NCI-H82 (cell line): ENCODE data around the gene OR2M7.
"Not testable (repeated sequence)": the region's sequence is repeated elsewhere in the genome, so short reads cannot be mapped to it uniquely, and the experiment has no call there.

Experiments used
- DNase-seq: peaks from one replicate; lab custom pipeline; 2025; lab: John Stamatoyannopoulos, UW

The OR2M7 gene, protein sequence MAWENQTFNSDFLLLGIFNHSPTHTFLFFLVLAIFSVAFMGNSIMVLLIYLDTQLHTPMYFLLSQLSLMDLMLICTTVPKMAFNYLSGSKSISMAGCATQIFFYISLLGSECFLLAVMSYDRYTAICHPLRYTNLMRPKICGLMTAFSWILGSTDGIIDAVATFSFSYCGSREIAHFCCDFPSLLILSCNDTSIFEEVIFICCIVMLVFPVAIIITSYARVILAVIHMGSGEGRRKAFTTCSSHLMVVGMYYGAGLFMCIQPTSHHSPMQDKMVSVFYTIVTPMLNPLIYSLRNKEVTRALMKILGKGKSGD

GRCh38 chr1:248324468-248324867, at the start of gene OR2M7:
OR2M7 (minus strand) TSS chr1:248324568; CDS start chr1:248324568, 0 bp downstream.
- DNase-seq = no peak

- no peak for DNase-seq
These were observed 49.4 kb upstream of the OR2M7 start for GRCh38 chr1:248373761-248374160.

DNA sequence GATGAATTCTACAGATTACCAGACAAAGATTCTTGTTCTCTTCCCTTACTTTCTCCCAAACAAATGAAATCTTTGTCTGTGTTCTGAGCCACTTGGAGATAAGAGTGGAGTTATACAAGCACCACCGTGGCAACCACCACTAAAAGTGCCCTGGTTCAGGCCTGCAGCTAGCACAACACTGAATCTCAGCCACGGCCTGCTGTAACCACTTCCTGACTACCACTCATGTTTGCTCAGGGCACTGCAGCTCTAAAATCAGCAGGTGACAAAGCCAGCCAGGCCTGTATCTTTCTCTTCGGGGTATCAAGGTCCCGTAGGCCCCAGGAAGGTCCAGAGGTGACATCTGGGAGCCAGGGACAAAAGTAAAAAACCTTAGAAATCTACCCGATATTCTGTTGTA, 48.0 kb upstream of the OR2M7 start:
- no peak for DNase-seq

DNA sequence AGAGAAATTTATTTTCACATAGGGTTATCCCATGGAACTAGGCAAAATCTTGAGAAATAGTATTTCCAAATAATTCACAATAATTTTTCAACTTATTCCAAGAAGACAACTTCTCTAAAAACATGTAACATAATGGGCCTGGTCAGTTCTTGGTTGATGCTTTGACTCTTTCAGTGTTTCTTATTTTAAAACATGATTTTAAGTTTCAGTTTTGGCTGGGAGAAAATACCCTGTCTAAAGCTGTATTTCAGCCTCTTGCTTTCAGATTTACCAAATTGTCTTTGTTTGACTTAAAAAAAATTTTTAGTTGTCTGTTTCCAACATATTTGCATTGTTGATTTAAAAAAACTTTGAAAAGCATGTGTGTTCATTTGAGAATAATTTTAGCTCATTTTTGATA, 42.2 kb upstream of the OR2M7 start:
- no peak for DNase-seq

DNA sequence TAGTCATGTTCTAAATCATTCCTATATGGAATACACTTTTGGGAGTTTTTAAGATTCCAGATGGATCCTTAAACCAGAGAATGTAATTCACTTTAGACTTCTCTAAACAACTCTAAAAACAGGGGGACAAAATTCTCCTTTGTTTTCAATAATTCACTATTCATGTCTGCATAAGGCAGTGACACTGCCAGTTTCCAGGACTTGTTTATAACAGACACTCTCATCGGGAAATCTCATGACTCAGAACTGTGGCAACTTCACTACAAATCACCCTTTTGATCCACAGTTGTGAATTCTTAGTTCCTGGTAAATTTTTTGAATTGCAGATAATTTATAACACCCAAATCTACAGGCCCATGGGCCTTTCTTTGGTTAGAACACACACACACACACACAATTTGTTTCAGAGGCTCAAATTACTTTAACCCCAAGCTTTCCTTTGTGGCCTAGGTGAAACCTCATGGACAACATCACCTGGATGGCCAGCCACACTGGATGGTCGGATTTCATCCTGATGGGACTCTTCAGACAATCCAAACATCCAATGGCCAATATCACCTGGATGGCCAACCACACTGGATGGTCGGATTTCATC, 36.9 kb upstream of the OR2M7 start, which contains the start of gene OR2T4:
TSS of gene OR2T4 (plus strand) at position 545 of the 595 bp plus-strand sequence. CDS start at position 545, 0 bp downstream.
- DNase-seq = no peak

DNA sequence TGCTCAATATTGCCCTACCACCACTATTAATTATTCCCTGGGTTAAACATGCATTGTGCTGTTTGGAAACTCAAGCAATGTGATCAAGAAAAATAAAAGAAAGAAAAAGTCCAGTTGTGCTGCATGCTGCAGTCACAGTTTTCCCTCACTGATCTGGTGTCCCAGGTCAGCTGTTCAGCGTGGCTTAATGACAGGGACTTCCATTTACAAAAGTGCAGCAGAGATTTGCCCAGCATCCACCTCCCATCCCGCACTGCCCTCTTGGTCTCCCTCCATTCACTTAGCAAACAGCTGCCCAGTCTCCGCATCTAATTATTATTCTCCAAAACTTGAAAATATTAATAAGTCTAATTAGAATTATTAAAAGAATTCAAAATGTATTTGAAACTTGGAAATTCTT, 35.0 kb upstream of the OR2M7 start:
- DNase-seq = no peak

DNA sequence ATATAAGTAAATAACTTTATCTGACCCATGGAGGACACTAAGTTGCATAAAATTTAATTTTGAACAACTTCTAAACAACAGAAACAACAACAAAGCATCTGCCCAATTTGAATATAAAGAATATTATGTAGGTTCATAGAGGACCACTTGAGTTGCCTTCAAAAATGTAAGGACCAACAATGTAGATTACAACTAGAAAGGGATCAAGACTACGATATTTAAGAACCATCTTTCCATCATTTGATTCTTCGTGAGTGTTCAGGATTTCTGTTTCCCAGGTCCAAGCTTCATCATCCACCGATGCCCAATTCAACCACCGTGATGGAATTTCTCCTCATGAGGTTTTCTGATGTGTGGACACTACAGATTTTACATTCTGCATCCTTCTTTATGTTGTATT, 24.1 kb upstream of the OR2M7 start, which contains the start of gene OR14C36:
TSS of gene OR14C36 (plus strand) at position 301 of the 400 bp plus-strand sequence. CDS start at position 301, 0 bp downstream.
- DNase-seq = no peak

- DNase-seq = no peak
These were observed 19.1 kb upstream of the OR2M7 start for GRCh38 chr1:248343451-248343850.

- no peak for DNase-seq
These were observed 7.6 kb downstream of the OR2M7 start for GRCh38 chr1:248316796-248317195.

DNA sequence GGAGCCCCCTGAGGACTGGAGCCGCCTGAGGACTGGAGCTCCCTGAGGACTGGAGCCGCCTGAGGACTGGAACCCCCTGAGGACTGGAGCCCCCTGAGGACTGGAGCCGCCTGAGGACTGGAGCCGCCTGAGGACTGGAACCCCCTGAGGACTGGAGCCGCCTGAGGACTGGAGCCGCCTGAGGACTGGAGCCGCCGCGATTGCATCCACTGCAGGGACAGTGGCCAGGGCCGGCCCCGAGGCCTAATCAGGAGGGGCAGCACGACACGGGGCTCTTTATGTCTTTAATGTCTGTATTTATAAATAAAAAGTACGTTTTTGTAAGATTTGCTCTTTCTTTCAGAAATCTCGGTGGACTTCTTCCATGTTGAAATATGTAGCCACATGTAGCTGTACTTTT, 17.6 kb downstream of the OR2M7 start:
- not testable (repeated sequence) for DNase-seq

DNA sequence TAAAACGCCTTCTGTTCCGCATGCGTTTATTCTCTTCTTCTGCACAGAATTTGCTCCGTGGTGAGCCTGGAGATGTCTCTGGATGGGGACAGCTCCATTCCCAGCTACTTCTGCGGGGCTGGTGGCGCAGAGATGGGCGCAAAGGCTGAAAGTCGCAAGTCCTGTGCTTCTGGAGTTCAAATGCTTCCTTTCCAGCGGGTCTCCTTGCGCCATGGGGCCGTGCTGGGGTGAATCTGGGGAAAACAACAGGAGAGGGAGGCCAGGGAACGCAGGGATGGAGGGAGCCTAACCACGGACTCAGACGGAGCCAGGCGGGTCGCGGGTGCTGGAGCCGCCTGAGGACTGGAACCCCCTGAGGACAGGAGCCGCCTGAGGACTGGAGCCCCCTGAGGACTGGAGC, 18.3 kb downstream of the OR2M7 start:
- DNase-seq = no peak

DNA sequence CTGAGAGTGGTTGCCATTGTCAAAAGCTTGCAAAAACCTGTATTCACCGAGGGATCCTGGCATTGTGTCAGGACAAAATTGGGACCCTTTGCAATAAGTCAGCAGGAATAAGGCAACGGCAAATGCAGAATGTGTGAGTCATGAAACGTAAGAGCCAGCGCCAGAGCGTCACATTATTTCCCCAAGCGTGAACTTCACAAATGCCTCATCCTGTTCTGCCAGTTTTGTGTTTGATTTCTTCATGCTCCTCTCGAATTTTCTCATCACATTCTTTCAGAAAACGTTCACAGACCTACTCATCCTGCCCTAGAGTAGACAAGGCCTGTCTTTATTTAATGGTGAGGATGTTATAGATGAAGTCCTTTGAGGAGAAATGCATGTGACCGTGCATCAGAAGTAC, 18.7 kb downstream of the OR2M7 start:
- DNase-seq = not testable (repeated sequence)

DNA sequence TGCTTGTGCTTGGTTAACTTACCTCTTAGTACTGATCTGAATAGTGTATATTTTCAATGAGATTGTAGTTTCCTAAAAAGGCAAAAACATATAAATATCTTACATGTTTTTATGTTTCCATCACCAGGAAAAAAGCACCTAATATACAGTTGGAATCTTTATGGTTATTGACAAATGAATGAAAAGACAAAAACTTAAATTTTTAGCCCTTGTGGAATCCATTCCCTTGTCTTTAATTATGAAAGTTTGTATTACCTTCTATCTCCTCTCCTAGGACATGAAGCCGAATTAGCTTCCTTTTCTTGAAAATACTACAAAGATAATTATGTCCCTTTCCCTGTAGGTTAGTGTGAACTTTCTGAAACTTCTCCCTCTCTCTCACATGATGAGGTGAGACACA, 21.0 kb downstream of the OR2M7 start, which contains the start of gene OR2T12:
TSS of gene OR2T12 (minus strand) at position 101 of the 400 bp plus-strand sequence. CDS start 7,846 bp downstream, outside the sequence.
- DNase-seq = no peak

DNA sequence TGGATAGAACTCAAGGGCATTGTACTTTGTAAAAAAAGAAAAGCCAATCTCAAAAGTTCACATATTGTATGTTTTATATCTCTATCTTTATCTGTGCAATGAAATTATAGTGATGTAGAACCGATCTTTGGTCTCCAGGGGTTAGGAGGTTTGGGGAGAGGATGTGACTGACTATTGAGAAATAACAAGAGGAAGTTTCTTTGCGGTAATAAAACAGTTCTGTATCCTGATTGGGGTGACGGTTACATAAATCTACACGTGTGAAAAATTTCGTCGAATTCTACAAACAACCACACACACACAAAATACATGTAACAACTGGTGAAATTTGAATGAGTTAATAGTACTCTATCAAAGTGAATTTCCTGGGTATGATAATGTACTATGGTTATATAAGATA, 36.0 kb downstream of the OR2M7 start:
- DNase-seq = no peak

GRCh38 chr1:248277876-248278275, 46.5 kb downstream of the OR2M7 start, which contains the start of gene OR2T33:
OR2T33 (minus strand) TSS chr1:248277976; CDS start chr1:248273814, 4,162 bp downstream.
- DNase-seq = no peak
